GM18873 (cell line): ENCODE measurements around the gene ZNF276.
A peak's percentile ranks its signal among the peaks of the same experiment; 100 is the strongest.
"Not testable (repeated sequence)": the region's sequence is repeated elsewhere in the genome, so short reads cannot be mapped to it uniquely, and the experiment has no call there.

Experiments
- ATAC-seq: cut with Tn5 transposase; IDR thresholded peaks from one replicate; pipeline ENCODE4 v1.9.1; 2021; ENCODE audit warnings: mild to moderate bottlenecking, moderate library complexity, moderate number of reproducible peaks; ENCODE audit not compliant: unreplicated experiment, low FRiP score

Gene ZNF276

GRCh38 chr16:89695875-89696669 is 25.3 kb upstream of the ZNF276 start:
- no peak for ATAC-seq

GRCh38 chr16:89696670-89697128 is 24.6 kb upstream of the ZNF276 start:
- ATAC-seq = no peak

- ATAC-seq = no peak
These were observed 24.1 kb upstream of the ZNF276 start for GRCh38 chr16:89697161-89697615.

- no peak for ATAC-seq
These were observed 23.6 kb upstream of the ZNF276 start for GRCh38 chr16:89697616-89698331.

GRCh38 chr16:89698717-89699116 is 22.6 kb upstream of the ZNF276 start:
- not testable (repeated sequence) for ATAC-seq

- ATAC-seq = not testable (repeated sequence)
These were observed 21.7 kb upstream of the ZNF276 start for GRCh38 chr16:89699629-89700099.

GRCh38 chr16:89700100-89700648 is 21.2 kb upstream of the ZNF276 start:
- ATAC-seq = peak; percentile 41

- no peak for ATAC-seq
These were observed 20.5 kb upstream of the ZNF276 start for GRCh38 chr16:89700649-89701424.

- peak; percentile 47 for ATAC-seq
These were observed 19.6 kb upstream of the ZNF276 start, which contains the start of gene SPATA2L for GRCh38 chr16:89701425-89702406. Gene SPATA2L (minus strand): TSS chr16:89701705. CDS start chr16:89701232, 473 bp downstream.

- ATAC-seq = no peak
These were observed 17.1 kb upstream of the ZNF276 start for GRCh38 chr16:89704281-89704680.

GRCh38 chr16:89705006-89705405 is 16.3 kb upstream of the ZNF276 start:
- no peak for ATAC-seq

GRCh38 chr16:89706518-89707260 is 14.6 kb upstream of the ZNF276 start:
- no peak for ATAC-seq

- ATAC-seq = no peak
These were observed 13.6 kb upstream of the ZNF276 start for GRCh38 chr16:89707695-89708094.

- ATAC-seq = no peak
These were observed 12.8 kb upstream of the ZNF276 start for GRCh38 chr16:89708481-89708931.

- ATAC-seq = no peak
These were observed 12.2 kb upstream of the ZNF276 start for GRCh38 chr16:89709166-89709565.

GRCh38 chr16:89709716-89710432 is 11.5 kb upstream of the ZNF276 start:
- ATAC-seq = no peak

GRCh38 chr16:89710709-89711564 is 10.4 kb upstream of the ZNF276 start:
- ATAC-seq = no peak
